AG10803 (cell line): ENCODE data around the gene CPA5.

Experiments
- DNase-seq: peaks from one replicate; pipeline ENCODE4 v3.0.0; 2010; ENCODE audit warnings: low read depth
- H3K4me3 ChIP-seq: 2 replicates; pipeline ENCODE4 v1.5.1; 2011; ENCODE audit warnings: mild to moderate bottlenecking, low read length, control low read depth
- CTCF ChIP-seq: conservative IDR thresholded peaks from 2 replicates; pipeline ENCODE4 v1.5.1; 2011; ENCODE audit warnings: mild to moderate bottlenecking, low read length, control low read depth, inconsistent platforms

CPA5 gene

GRCh38 chr7:130379921-130380860 lies 35.6 kb downstream of the CPA5 start, which contains the start of gene CPA1:
CPA1 (plus strand) TSS chr7:130380494; CDS start chr7:130380521, 27 bp downstream.
- no peak for TF ChIP-seq CTCF
- DNase-seq = no peak
- H3K4me3 ChIP-seq = no peak within 1 kb of the TSS

- DNase-seq = no peak
- no peak overlapping the region for H3K4me3 ChIP-seq
- no peak for TF ChIP-seq CTCF
Observed at GRCh38 chr7:130380861-130381455, 36.3 kb downstream of the CPA5 start.

- no peak for TF ChIP-seq CTCF
Observed at GRCh38 chr7:130381468-130382312, 37.1 kb downstream of the CPA5 start.

GRCh38 chr7:130383187-130383980 lies 38.8 kb downstream of the CPA5 start:
- no peak for DNase-seq
- no peak overlapping the region for H3K4me3 ChIP-seq
- TF ChIP-seq CTCF = no peak

More at GRCh38 chr7:130381468-130382312, 37.1 kb downstream of the CPA5 start:
- DNase-seq = no peak
- no peak overlapping the region for H3K4me3 ChIP-seq

- no peak for TF ChIP-seq CTCF
- no peak overlapping the region for H3K4me3 ChIP-seq
Observed at GRCh38 chr7:130384371-130384801, 39.8 kb downstream of the CPA5 start.

GRCh38 chr7:130384841-130385599 lies 40.4 kb downstream of the CPA5 start:
- DNase-seq = no peak
- no peak overlapping the region for H3K4me3 ChIP-seq
- TF ChIP-seq CTCF = no peak

More at GRCh38 chr7:130384371-130384801, 39.8 kb downstream of the CPA5 start:
- DNase-seq = no peak
